ENCODE results near the gene C1orf105.
A peak's percentile ranks its signal among the peaks of the same experiment; 100 is the strongest.

C1orf105 gene

DNA sequence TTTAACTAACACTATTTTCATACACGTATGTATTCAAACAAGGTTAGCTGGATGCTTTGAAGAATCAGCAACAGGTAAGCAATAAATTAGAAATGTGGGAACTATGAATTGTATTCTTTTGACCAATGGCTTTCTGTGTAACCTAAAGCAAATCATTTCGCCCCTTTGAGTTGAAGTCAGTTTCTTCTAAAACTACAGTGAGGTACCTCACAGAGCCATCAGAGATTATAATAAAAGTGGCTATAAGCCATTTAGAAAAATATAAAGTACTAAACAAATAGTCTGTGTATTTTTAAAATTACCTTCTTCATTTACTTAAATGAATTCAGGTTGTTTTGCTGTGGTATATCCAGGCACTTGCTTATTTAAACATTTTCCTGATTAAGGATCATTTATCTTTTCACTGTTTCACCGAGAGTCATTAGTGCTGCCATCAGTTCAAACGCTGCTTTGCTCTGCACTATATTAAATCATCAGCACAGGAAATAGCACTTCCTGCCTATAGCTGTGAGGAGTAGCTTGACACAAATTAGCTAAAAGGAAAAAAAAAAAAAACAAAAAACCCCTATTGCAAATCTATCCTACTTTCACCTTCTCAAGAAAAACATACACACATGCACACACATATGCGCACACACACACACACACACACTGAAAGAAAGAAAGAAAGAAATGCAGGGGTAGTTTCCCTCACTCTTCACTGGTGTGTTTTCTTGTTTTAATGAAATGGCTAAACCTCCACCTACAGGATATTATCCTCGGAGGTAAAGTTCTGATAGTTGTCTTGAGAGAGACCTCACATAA, 39.8 kb upstream of the C1orf105 start:
- DNase-seq (ENCODE audit: insufficient read length, low spot score), result no peak
- FAIRE-seq, result no peak
- TF ChIP-seq, protein P1, sequence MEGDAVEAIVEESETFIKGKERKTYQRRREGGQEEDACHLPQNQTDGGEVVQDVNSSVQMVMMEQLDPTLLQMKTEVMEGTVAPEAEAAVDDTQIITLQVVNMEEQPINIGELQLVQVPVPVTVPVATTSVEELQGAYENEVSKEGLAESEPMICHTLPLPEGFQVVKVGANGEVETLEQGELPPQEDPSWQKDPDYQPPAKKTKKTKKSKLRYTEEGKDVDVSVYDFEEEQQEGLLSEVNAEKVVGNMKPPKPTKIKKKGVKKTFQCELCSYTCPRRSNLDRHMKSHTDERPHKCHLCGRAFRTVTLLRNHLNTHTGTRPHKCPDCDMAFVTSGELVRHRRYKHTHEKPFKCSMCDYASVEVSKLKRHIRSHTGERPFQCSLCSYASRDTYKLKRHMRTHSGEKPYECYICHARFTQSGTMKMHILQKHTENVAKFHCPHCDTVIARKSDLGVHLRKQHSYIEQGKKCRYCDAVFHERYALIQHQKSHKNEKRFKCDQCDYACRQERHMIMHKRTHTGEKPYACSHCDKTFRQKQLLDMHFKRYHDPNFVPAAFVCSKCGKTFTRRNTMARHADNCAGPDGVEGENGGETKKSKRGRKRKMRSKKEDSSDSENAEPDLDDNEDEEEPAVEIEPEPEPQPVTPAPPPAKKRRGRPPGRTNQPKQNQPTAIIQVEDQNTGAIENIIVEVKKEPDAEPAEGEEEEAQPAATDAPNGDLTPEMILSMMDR (IDR thresholded peaks at IDR 0.05; ENCODE audit: insufficient read depth, missing control alignments), result no peak

DNA sequence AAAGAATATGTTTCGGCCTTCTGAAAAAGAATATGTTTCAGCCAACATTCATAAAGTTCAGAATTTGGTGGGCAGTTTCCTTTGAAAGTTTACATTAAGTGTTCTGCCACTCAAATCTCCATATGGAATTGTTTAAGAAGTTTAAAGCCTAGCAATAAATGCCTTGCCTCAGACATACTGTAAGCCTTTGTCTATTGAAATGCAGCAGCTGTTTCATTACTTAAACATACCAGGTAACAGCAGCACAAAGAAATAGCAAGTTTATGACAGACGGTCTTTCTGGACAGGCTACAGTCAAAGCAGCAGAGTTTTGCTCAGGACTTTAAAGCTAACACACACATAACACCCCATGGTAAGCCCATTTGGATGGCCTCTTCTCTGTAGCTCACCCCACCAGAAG, 38.5 kb upstream of the C1orf105 start:
- TF ChIP-seq, protein P1 (IDR thresholded peaks at IDR 0.05; ENCODE audit: insufficient read depth, missing control alignments), result no peak
- no peak for FAIRE-seq
- no peak for DNase-seq (ENCODE audit: insufficient read length, low spot score)

DNA sequence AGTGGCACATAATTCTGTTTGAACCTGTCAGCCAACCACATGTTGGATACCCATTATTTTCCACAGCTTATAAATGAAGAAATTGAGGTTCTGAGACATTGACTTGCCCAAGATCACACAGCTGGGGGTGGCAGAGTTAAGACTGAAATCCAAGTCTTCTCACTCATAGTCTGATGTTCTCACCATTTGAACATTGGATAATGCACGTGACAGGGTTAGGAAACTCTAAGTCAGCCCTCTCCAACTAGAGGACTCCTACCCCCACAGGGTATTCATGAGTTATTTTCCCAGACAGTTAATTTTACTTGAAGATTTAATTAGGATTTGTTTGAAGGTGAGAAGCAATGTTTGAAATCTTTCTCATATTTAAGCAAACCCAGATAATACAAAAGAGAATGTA, 38.1 kb upstream of the C1orf105 start:
- TF ChIP-seq, protein P1 (IDR thresholded peaks at IDR 0.05; ENCODE audit: insufficient read depth, missing control alignments), result no peak
- no peak for DNase-seq (ENCODE audit: insufficient read length, low spot score)
- FAIRE-seq, result no peak

DNA sequence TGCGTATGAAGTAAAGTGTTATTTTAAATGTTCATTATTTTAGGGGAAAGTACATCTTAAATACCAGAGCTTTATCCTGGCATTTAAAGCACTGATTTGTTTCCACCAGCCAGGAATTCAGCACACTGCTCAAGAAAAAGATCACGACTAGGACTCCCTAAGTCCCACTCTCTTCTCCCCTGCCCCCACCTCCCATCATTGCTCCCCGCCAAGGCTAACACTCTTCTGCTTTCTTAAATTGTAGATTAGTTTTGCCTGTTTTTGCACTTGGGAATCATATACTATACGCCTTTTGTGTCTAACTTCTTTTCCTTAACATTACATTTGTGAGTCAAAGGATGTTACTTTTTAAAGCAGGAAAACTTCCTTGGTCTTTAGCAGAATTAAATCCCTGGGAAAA, 37.5 kb upstream of the C1orf105 start:
- DNase-seq (ENCODE audit: insufficient read length, low spot score) (no peak), FAIRE-seq (no peak)
- TF ChIP-seq, protein P1 (IDR thresholded peaks at IDR 0.05; ENCODE audit: insufficient read depth, missing control alignments), result no peak

DNA sequence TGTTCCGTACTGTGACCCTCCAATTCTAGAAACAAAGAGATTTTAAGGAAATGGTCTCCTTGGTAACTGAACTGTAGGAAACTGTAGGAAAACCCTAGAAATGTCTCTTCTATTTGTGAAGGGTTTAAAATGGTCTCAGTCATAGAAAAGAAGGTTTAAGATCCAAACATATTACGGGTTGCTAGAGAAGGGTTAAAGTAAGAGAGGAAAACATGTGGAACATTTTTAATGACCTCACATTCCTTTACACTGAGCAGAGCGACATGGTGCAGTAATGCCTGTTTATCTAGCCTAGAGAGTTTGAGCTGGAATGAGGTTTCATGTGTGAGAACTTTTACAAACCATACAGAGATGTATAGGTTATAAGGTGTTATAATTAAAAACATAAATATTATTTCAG, 36.9 kb upstream of the C1orf105 start:
- FAIRE-seq (no peak), DNase-seq (ENCODE audit: insufficient read length, low spot score) (no peak)
- TF ChIP-seq, protein P1 (IDR thresholded peaks at IDR 0.05; ENCODE audit: insufficient read depth, missing control alignments), result no peak

DNA sequence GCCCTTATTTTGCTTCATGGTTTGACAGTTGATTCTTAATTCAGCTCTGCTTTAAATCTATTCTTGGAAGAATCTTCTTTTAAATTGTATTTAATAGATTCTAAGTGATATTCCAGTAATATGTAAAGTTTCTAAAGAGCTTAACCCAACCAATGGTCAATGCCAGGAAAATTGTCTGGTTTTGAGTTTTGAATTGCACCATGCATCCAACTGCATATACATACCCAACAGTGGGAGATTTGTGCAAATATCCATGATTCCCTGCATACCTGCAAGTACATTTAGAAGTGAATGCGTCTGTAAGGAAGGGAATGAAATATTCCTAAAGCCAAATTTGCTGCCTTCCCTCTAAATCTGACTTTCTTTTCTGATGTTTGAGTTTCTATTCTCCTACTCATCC, 35.8 kb upstream of the C1orf105 start:
- no peak for DNase-seq (ENCODE audit: insufficient read length, low spot score)
- peak; percentile 48 for FAIRE-seq
- TF ChIP-seq, protein P1 (IDR thresholded peaks at IDR 0.05; ENCODE audit: insufficient read depth, missing control alignments), result no peak

DNA sequence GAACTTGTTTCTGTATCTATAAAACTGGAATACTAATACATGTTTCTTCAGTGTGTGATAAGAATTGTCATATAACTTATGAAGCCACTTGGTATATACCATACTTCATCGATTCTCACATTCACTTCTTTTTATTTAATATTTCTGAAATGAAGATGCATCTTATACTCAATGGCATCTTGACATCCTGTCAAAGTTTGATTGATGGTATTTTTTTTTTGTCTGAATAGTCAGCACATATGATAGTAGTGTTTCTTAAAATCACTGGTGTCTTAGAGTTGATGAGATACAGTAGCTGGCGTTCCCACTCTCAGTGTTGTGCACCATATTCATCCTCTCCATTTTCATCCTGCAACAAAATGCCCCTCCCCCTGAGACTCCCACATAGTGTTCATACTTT, 34.4 kb upstream of the C1orf105 start:
- FAIRE-seq (no peak), DNase-seq (ENCODE audit: insufficient read length, low spot score) (no peak)
- TF ChIP-seq, protein P1 (IDR thresholded peaks at IDR 0.05; ENCODE audit: insufficient read depth, missing control alignments), result no peak

Data from D721Med (cell line).